Activated CD4-positive, alpha-beta T cell treated with anti-CD3 and anti-CD28 coated beads, Interleukin-10, Interleukin-2, amounts not matched to agents 100 ng/mL and 50 ng/mL, durations not matched to agents 16 hours and 8 hours (primary cell): ENCODE results near the gene FOXN3.

Experiments
- DNase-seq: peaks from one replicate; pipeline ENCODE4 v3.0.0-alpha.2; 2020

FOXN3 gene

GRCh38 chr14:89330236-89331002 lies 86.6 kb downstream of the FOXN3 start:
- no peak for DNase-seq

- no peak for DNase-seq
Observed at GRCh38 chr14:89327771-89328212, 89.2 kb downstream of the FOXN3 start.

- no peak for DNase-seq
Observed at GRCh38 chr14:89325959-89326358, 91.1 kb downstream of the FOXN3 start.

GRCh38 chr14:89325299-89325883 lies 91.6 kb downstream of the FOXN3 start:
- no peak for DNase-seq

- DNase-seq = peak; percentile 24
Observed at GRCh38 chr14:89324501-89325298, 92.3 kb downstream of the FOXN3 start.

- no peak for DNase-seq
Observed at GRCh38 chr14:89320381-89321000, 96.5 kb downstream of the FOXN3 start.

- DNase-seq = no peak
Observed at GRCh38 chr14:89319687-89320086, 97.3 kb downstream of the FOXN3 start.

- no peak for DNase-seq
Observed at GRCh38 chr14:89317051-89317691, 99.9 kb downstream of the FOXN3 start.

- DNase-seq = no peak
Observed at GRCh38 chr14:89315493-89316470, 101.3 kb downstream of the FOXN3 start.

- no peak for DNase-seq
Observed at GRCh38 chr14:89314274-89314673, 102.8 kb downstream of the FOXN3 start.

GRCh38 chr14:89312932-89313331 lies 104.1 kb downstream of the FOXN3 start:
- no peak for DNase-seq

- no peak for DNase-seq
Observed at GRCh38 chr14:89310211-89310610, 106.8 kb downstream of the FOXN3 start.

GRCh38 chr14:89309670-89310177 lies 107.3 kb downstream of the FOXN3 start:
- DNase-seq = no peak

- DNase-seq = no peak
Observed at GRCh38 chr14:89308232-89308959, 108.6 kb downstream of the FOXN3 start.

GRCh38 chr14:89307409-89307808 lies 109.6 kb downstream of the FOXN3 start:
- DNase-seq = no peak

- peak; percentile 18 for DNase-seq
Observed at GRCh38 chr14:89304972-89305703, 111.9 kb downstream of the FOXN3 start.

- no peak for DNase-seq
Observed at GRCh38 chr14:89304561-89304960, 112.5 kb downstream of the FOXN3 start.

- DNase-seq = peak; percentile 34
Observed at GRCh38 chr14:89303456-89304435, 113.3 kb downstream of the FOXN3 start.
